SHP77 treated with DMSO at 0.1 percent for 48 hours (cell line): Measurements from ENCODE around the gene MRPL18.
"Not testable (repeated sequence)": the region's sequence is repeated elsewhere in the genome, so short reads cannot be mapped to it uniquely, and the experiment has no call there.

ENCODE experiments used
- DNase-seq: peaks from one replicate; lab custom pipeline; 2025; lab: John Stamatoyannopoulos, UW

The MRPL18 gene

GRCh38 chr6:159817951-159818739 lies 27.9 kb downstream of the MRPL18 start:
- no peak for DNase-seq

DNA sequence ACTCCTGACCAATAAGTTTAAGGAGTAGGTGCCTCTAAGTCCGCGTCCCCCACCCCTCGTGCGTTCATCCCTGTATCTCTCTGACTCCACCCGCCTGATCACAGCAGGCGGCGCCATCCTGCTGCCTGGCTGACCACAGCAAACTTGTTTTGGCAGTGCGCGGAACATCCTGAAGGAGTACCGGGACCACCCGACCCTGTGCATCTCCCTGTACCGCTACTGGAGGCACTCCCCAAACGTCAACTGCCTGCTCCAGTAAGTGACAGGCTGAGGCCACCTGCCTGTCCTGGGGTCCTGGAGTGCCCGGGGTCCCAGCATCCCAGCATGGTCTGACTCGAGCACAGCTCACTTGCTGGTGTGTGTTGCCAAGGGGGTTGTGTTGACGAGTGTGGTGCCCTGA lies 28.8 kb downstream of the MRPL18 start:
- no peak for DNase-seq

- DNase-seq: no peak
Measured at GRCh38 chr6:159819932-159820640, 29.8 kb downstream of the MRPL18 start.

DNA sequence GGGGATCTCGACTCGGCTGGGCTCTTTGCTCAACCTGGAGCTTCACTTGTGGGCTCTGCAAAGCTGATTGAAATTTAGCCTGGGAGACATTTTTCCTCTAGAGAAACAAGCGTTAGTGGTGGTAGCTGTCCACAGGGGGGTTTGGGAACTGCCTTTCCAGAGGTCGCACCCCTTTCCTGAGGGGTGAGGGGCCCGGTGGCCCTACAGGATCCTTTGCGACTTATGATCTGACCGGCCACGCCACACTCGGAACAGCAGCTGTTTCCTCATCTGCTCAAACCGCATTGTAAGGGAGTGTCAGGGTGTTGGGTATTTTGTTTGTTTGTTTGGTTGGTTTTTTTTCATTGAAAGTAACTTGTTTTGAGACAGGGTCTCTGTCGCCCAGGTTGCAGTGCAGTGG lies 30.9 kb downstream of the MRPL18 start:
- no peak for DNase-seq

GRCh38 chr6:159821726-159822125 lies 31.5 kb downstream of the MRPL18 start:
- DNase-seq: no peak

- no peak for DNase-seq
Measured at GRCh38 chr6:159823953-159824352, 33.7 kb downstream of the MRPL18 start.

DNA sequence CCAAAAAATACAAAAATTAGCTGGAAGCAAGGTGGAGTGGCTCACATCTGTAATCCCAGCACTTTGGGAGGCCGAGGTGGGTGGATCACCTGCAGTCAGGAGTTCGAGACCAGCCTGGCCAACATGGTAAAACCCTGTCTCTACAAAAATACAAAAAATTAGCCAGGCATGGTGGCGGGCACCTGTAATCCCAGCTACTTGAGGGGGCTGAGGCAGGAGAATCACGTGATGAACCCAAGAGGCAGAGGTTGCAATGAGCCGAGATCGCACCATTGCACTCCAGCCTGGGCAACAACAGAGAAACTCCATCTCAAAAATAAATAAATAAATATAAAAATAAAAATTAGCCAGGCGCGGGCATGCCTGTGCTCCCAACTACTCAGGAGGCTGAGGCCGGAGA lies 34.4 kb downstream of the MRPL18 start:
- DNase-seq: not testable (repeated sequence)

GRCh38 chr6:159826004-159826403 lies 35.7 kb downstream of the MRPL18 start:
- DNase-seq: no peak

DNA sequence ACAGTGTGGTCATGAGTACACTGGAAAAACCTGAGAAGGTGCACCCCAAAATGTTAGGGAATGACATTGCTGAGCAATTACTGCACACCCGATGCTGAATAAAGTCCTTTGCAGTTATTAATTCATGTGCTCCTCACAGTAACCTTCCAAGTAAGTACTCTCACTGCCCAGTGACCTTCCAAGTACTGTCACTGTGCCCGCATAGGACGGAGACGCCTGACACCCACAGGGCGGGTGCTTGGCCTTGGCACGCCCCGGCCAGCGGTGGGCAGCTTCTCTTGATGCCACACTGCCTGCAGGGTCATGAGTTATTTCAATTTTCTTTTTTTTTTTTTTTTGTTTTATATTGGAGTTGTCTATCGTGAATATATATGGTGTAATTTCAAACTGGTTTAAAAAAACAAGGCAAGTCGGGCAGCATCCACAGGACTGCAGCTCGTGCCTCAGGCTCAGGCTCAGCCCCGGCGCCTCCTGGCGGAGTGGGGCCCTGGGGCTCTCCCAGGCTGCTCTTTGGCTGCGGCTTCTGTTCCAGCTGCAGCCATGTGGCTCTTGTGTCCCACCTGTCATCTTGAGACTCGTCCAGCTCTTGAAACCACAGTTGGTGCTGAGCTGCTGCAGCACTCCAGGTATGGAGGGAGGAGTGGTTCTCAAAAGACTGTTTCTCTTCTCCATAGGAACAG lies 36.8 kb downstream of the MRPL18 start:
- peak; percentile 10 for DNase-seq

DNA sequence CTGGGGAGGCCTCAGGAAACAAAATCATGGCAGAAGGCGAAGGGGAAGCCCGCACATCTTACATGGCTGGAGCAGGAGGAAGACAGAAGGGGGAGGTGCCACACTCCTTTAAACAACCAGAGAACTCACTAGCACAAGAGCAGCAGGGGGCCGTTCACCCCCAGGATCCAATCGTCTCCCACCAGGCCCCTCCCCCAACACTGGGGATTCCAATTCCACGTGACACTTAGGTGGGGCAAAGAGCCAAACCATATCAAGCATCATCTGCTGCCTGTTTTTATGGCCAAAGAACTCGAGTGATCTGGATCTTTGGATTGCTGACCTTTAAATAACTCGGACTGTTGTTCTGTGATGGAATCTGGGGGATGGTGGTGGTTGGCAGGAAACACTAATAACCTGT lies 37.8 kb downstream of the MRPL18 start:
- DNase-seq: no peak

DNA sequence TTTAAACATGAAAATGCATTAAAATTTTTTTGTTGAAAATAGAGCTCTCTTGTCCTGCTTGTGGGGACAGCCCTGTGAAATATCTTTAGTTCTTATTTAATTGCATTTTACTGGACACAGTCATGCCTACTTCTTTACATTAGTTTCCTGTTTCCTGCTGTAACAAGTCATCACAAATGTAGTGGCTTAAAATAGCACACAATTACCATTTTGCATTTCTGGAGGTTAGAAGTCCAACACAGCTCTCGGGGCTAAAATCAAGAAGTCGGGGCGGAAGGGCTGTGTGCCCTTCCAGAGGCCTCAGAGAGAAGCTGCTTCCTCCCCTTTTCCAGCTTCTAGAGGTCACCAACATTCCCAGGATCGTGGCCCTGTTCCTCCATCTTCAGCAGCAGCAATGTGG lies 39.3 kb downstream of the MRPL18 start:
- DNase-seq: no peak

DNA sequence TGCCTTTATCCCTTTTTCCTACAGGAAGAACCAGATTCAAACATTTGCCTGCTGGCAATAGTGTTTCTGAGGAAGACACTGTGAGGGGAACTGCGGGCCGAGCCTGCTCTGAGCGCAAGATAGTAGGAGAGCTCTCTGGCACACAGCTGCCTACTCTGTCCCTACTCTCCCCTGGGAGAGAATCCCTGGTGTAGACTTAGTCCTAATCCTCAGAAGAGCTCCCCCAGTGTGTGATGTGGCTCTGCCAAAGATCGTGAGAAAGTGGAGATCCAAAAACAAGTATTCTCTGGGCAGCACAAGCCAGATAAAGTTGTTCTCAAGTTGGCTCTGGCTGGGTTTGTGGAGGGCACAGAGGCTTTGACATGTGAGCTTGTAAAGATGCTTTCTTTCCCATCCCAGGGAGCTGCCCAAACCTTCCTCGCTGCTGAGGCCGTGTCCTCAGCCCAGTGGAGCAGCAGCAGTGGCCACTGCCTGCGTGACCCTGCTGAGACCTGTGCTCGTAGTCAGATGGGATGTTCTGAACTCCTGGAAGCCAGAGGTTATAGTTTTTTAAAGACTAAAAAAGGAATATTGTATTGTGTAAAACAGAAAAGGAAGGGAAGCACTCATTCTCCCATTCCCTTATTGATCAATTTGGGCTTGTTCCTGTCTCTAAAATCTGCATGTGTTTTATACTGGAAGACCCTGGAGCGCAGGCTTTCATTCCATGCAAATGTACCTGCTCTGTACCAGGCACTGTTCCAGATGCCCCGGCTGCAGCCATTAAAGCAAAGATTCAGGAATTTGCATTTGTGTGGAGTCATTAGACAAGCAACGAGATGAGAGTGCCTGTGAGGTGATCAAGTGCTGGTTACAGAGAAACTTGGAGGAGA lies 40.5 kb downstream of the MRPL18 start:
- DNase-seq: no peak

GRCh38 chr6:159831373-159831679 lies 41.1 kb downstream of the MRPL18 start:
- DNase-seq: no peak

DNA sequence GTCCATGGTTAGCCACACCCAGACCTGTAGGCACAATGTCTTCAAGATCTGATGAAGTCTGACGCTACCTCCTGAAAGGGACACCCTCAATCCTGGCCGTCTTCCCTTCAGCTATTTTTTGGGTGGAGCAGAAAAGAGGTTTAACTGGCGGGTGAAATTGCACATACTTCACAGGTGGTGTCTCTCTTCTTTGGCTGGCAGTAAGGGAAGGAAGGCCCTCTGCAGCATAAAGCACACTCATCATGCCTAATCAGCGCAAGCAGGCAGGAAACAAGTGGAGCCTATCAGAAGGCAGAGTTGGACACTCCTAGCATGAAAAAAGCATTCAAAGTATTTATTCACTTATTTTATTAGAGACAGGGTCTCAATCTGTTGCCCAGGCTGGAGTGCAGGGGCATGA lies 42.7 kb downstream of the MRPL18 start:
- DNase-seq: no peak

- DNase-seq: no peak
Measured at GRCh38 chr6:159833556-159833955, 43.3 kb downstream of the MRPL18 start.

GRCh38 chr6:159833997-159834603 lies 43.8 kb downstream of the MRPL18 start:
- no peak for DNase-seq

- DNase-seq: no peak
Measured at GRCh38 chr6:159836718-159837490, 46.6 kb downstream of the MRPL18 start.

GRCh38 chr6:159837511-159837910 lies 47.2 kb downstream of the MRPL18 start:
- DNase-seq: no peak

DNA sequence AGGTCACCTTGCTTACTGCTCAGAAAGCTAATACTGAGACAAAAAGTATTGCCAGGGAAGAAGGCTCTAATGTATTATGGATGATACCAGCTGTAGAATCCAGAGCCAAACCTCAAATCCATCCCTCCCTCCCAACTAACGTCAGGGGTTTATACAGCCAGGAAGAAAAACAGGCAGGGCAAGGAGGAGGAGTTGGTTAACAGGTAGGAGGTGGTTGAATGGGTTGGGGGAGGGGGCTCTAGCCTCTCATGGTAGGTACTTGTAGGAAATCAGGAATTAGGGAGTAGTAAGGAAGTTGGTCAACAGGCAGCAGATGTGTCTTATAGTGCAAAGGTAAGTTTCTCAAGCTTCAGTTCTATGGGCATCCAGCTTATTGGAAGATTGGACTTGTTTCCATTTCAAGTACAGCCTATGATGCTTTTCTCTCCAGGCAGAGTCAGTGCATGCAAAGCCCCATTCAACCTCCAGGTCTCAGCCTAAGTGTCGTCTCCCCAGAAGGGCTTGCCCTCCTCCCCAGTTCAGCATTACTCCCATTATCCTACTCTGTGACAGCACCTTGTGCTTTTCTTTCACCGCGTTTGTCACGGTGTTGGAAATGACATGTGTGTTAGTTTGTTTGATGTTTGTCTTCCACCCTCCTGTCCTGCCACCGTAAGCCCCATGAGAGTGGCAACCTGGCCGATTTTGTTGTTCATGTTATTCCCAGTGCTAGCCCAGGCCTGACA lies 47.9 kb downstream of the MRPL18 start:
- no peak for DNase-seq

GRCh38 chr6:159842035-159842434 lies 51.8 kb downstream of the MRPL18 start:
- no peak for DNase-seq
